HG02885 (cell line): ENCODE results near the gene REM1.

Experiments
- ATAC-seq: cut with Tn5 transposase; IDR thresholded peaks from one replicate; pipeline ENCODE4 v1.9.1; 2021; ENCODE audit warnings: mild to moderate bottlenecking; ENCODE audit not compliant: unreplicated experiment, poor library complexity

Gene REM1

DNA sequence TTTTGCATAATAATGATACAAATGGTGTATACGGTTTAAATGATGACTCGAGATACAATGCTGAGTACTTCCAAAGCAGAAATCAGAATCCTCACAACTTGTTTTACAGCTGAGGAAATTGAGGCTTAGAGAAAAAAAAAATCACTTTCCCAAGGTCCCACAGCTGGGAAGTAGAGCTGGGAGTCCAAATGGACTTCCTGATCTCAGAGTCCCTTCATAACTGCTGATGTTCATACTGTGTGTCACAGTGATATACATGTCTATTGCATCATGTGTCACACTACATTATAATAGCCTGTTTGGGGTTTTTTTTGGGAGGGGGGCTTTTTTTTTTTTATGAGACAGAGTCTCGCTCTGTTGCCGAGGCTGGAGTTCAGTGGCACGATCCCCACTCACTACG is 47.6 kb downstream of the REM1 start:
- ATAC-seq, result no peak

DNA sequence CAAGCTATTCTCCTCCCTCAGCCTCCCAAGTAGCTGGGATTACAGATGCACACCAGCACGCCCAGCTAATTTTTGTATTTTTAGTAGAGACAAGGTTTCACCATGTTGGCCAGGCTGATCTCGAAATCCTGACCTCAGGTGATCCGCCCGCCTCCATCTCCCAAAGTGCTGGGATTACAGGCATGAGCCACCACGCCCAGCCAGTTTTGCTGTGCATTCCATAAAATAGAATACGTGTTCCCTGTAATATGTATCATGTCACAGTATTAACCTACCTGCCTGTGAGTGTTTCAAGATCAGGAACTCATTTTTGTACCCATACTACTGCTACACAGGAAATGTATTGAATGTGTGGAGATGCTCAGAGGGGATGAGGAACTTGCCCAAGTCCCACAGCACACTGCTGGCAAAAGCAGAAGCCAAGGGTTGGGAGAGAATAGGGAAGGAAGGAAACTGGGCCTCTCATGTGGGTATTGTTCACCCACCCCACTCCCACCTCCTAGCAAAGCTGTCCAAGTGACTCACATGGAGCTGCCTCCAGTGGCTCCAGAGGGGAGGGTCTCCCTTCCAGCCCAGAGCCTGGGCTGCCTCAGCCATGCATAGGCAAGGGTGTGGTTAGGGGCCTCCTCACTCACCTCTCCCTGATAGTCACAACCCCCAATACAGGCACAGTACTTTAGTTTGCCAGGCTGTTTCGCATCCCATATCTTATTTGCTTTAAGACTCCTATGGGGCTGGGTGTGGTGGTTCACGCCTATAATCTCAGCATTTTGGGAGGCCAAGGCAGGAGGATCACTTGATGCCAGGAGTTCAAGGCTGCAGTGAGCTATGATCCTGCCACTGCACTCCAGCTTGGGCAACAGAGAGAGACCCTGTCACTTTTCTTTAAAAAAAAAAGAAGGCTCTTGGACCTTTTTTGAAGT is 48.5 kb downstream of the REM1 start:
- no peak for ATAC-seq

- no peak for ATAC-seq
These were observed 52.2 kb downstream of the REM1 start for GRCh38 chr20:31527266-31527665.
